LNCaP clone FGC (cell line): ENCODE results near the gene ALPP.
"Not testable (repeated sequence)": the region's sequence is repeated elsewhere in the genome, so short reads cannot be mapped to it uniquely, and the experiment has no call there.

ENCODE experiments used
- DNase-seq: peaks from one replicate; pipeline ENCODE4 v3.0.0-alpha.2; 2011; ENCODE audit warnings: low read depth
- H3K4me3 ChIP-seq: 2 replicates; pipeline ENCODE4 v1.5.1; 2011; ENCODE audit warnings: mild to moderate bottlenecking, low read depth, low read length, control low read depth
- CTCF ChIP-seq: IDR thresholded peaks from 2 replicates; pipeline ENCODE4 v1.5.1; 2012; ENCODE audit warnings: mild to moderate bottlenecking; ENCODE audit not compliant: control insufficient read depth, insufficient read depth; ENCODE audit errors: extremely low read depth

ALPP gene

GRCh38 chr2:232369126-232369951 lies 9.2 kb upstream of the ALPP start:
- no peak for TF ChIP-seq CTCF
- no peak overlapping the region for H3K4me3 ChIP-seq
- DNase-seq = no peak

- DNase-seq, H3K4me3 ChIP-seq: not testable (repeated sequence)
These were observed 8.5 kb upstream of the ALPP start for GRCh38 chr2:232370007-232370406.

- no peak for TF ChIP-seq CTCF
These were observed 6.0 kb upstream of the ALPP start for GRCh38 chr2:232372231-232373208.

GRCh38 chr2:232374356-232374755 lies 4.2 kb upstream of the ALPP start:
- TF ChIP-seq CTCF = no peak
- DNase-seq = no peak

More at GRCh38 chr2:232372231-232373208, 6.0 kb upstream of the ALPP start:
- no peak for DNase-seq
- no peak overlapping the region for H3K4me3 ChIP-seq

GRCh38 chr2:232375164-232375563 lies 3.4 kb upstream of the ALPP start:
- no peak for DNase-seq
- TF ChIP-seq CTCF = no peak

More at GRCh38 chr2:232374356-232374755, 4.2 kb upstream of the ALPP start:
- H3K4me3 ChIP-seq = no peak overlapping the region

GRCh38 chr2:232376260-232376659 lies 2.3 kb upstream of the ALPP start:
- no peak for DNase-seq
- no peak overlapping the region for H3K4me3 ChIP-seq
- no peak for TF ChIP-seq CTCF

More at GRCh38 chr2:232375164-232375563, 3.4 kb upstream of the ALPP start:
- H3K4me3 ChIP-seq = no peak overlapping the region

GRCh38 chr2:232376713-232377112 lies 1.8 kb upstream of the ALPP start:
- no peak overlapping the region for H3K4me3 ChIP-seq
- no peak for TF ChIP-seq CTCF
- no peak for DNase-seq
